SHP77 treated with DMSO at 0.1 percent for 48 hours (cell line): ENCODE measurements around the gene PAXIP1.
"Not testable (repeated sequence)": the region's sequence is repeated elsewhere in the genome, so short reads cannot be mapped to it uniquely, and the experiment has no call there.

Source experiments
- DNase-seq: peaks from one replicate; lab custom pipeline; 2025; lab: John Stamatoyannopoulos, UW

Gene PAXIP1

GRCh38 chr7:154946166-154946565 is 56.8 kb downstream of the PAXIP1 start:
- no peak for DNase-seq

- no peak for DNase-seq
Observed at GRCh38 chr7:154943906-154944305, 59.0 kb downstream of the PAXIP1 start.

- DNase-seq = no peak
Observed at GRCh38 chr7:154942691-154943090, 60.2 kb downstream of the PAXIP1 start.

GRCh38 chr7:154937837-154938236 is 65.1 kb downstream of the PAXIP1 start:
- no peak for DNase-seq

GRCh38 chr7:154934353-154934952 is 68.5 kb downstream of the PAXIP1 start:
- DNase-seq = not testable (repeated sequence)

- no peak for DNase-seq
Observed at GRCh38 chr7:154931906-154932305, 71.0 kb downstream of the PAXIP1 start.

DNA sequence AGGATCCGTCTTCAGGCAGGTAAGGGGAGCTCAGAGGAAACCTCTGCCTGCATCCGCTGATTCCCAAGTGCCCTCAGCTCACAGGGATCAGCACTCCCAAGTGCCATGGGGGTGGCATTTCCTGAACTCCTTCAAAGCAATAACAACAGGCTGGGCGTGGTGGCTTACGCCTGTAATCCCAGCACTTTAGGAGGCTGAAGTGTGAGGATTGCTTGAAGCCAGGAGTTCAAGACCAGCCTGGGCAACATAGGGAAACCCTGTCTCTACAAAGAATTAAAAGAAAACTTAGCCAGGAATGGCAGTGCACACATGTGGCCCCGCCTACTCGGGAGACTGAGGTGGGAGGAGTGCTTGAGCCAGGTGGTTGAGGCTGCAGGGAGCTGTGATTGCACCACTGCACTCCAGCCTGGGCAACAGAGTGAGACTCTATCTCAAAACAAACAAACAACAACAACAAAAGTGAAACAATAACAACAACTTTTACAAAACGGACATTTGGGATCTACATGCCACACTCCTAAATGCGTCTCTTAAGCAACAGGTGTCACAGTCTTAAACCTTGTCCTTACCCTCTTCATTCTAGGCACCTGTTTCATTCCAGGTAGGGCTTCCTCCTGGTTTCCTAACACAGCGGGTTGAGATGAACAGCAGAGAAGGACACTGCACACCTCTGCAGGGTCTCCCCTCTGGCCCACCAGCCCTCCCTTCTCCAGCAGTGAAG is 73.8 kb downstream of the PAXIP1 start:
- DNase-seq = no peak

- DNase-seq = peak; percentile 36
Observed at GRCh38 chr7:154928136-154929005, 74.6 kb downstream of the PAXIP1 start.

DNA sequence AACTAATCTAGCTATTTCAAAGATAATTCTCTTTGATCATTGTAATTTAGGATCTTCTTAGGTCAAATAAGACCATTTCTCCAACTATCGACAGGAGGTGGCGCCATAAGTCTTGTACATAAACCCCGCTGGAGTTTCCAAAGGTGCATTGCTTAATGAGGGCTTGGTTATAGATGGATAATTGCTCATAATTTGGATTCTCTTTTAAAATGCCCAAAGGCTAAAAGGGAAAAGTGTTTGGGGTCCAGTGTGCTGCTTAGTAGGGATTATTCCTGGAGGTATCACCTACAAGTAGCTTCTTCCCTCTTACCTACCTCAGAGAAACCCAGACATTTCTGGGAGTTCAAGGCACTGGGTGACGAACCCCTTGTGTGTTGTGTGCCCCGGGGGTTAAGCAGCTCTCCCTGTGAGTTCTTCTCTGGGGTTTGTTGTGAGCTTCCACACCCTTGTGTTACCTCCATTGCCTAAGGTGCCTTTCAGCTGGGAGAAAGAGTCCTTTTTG is 75.2 kb downstream of the PAXIP1 start:
- peak; percentile 4 for DNase-seq

DNA sequence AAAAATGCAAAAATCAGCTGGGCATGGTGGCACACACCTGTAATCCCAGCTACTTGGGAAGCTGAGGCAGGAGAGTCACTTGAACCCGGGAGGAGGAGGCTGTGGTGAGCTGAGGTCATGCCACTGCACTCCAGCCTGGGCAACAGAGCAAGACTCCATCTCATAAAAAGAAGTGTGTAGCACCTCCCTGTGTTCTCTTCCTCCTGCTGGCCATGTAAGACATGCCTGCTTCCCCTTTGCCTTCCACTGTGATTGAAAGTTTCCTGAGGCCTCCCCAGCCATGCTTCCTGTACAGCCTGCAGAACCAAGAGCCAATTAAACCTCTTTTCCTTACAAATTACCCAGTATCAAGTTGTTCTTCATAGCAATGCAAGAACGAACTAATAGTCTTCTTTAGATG is 80.5 kb downstream of the PAXIP1 start:
- DNase-seq = not testable (repeated sequence)

- DNase-seq = no peak
Observed at GRCh38 chr7:154919344-154920225, 83.3 kb downstream of the PAXIP1 start.

GRCh38 chr7:154918741-154919140 is 84.2 kb downstream of the PAXIP1 start:
- no peak for DNase-seq

- DNase-seq = no peak
Observed at GRCh38 chr7:154918266-154918665, 84.7 kb downstream of the PAXIP1 start.

DNA sequence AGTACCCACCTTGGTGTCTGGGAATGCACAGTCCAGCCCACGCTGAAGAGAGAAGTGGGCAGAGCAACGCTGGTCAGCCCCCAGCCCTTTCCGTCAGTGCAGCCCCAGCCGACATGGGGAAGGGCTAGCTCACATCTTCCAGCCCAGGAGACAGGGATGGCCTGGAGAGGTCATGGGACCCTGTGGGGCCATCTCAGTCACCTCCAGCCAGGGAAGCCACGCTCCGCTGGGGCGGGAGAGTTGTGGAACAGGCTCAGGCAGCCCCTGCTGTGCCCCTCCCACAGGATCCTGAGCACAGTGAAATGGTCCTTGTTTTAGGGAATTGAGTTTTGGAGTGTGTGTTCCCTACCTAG is 85.1 kb downstream of the PAXIP1 start:
- no peak for DNase-seq

DNA sequence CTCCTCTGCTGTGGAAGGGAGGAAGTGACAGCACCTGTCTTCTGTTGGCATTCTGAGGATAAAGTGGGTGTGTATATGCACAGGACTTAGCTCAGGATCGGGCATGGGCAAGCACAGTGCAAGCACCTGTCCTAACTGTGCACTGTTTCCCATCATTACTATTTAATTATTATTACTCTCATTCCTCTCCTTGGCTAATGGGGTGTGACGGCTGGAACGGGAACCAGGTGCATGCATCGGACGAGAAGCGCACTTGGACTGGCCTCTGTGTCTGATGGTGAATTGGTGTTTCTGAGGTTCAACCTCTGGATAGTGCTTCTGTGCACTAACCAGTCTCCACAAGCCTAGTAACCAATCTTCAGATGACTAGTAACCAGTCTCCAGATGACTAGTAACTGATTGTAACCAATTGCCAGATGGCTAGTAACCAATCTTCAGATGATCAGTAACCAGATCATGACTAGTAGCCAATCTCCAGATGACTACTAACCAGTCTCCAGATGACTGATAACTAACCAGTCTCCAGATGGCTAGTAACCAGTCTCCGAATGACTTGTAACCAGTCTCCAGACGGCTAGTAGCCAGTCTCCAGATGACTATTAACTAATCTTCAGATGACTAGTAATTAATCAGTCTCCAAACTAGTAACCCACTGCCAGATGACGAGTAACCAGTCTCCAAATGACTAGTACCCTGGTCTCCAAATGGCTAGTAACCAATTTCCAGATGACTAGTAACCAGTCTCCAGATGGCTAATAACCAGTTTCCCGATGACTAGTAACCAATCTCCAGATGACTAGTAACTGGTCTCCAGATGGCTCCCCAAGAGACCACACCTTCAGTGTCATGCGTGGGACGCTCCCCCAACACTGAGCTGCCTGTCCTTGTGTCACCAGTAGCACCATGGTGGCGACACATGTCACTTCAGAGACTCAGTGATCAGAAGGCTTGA is 85.8 kb downstream of the PAXIP1 start:
- no peak for DNase-seq

DNA sequence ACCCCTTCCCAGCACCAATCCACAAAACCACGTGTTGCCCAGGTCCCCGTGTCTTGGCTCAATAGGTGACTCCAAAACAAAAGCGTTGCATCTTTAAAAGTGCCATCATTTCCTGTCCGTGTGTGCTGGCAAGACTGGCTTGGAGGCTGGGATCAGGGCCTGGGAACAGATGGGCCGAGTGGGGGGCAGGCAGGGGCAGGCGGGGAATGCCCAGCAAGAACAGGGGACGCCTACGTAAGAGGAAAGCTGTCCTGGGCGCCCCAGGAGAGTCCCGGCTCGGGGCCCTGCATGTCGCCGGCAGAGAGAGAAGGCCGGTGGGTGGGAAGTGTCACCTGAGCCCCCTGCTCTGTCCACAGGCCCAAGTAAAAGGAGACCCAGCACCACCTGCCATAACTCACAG is 86.5 kb downstream of the PAXIP1 start:
- no peak for DNase-seq

GRCh38 chr7:154915600-154915999 is 87.3 kb downstream of the PAXIP1 start:
- no peak for DNase-seq

DNA sequence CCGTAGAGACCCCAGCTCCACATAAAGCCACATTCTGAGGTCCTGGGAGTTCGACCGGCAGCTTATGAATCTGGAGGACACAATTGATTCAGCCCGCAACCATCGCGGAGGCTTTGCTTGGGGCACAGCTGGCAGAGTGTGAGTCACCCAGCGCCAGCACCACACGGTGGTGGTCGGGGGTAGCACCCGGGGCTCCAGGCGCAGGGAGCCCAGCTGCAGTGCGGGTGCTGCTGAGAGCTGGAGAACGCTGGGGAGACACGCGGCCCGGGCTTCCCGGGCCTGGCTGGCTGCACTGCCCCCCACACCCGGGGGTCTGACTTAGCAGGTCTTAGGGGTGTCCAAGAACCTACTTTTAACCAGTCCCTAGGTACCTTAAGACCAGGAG is 87.9 kb downstream of the PAXIP1 start:
- no peak for DNase-seq

DNA sequence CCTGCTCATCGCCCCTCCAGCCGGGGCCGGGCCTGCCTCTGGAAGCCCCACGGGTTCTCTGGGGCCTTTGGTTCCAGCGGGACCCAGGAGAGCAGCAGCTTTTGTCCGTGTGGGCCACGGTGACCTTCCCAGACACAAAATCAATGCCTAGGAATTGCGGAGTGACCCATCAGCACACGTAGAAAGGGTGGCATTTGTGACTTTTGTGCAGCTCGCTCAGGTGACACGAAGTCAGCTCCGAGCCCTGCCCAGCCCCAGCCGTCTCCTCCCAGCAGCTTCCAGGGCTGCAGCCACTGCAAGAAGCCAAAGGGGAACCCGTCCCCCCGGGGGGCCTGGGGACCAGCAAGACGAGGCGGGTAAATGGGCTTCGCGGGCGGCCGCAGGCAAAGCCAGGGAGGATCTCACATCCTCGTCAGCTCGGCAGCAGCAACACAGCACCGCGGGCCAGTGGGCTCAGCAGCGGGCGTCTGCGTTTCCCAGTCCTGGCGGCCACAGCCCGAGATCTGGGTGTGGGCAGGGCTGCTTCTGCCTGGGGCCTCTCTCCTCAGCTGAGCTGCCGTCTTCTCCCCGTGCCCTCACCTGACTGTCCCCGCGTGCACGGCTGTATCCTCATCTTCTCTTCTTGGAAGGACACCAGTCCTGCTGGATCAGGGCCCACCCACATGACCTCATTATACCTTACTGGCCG is 88.5 kb downstream of the PAXIP1 start:
- no peak for DNase-seq
